GM12891 (cell line): ENCODE data around the gene SLC35E4.

Experiments
- DNase-seq: peaks from one replicate; pipeline ENCODE4 v3.0.0; 2011; ENCODE audit warnings: low spot score; ENCODE audit not compliant: insufficient read length
- FAIRE-seq: peaks from 2 replicates; lab custom pipeline; 2011; peaks lifted over from hg19 to GRCh38; lab: Jason Lieb, UNC
- PAX5 ChIP-seq: IDR thresholded peaks from 2 replicates; pipeline ENCODE4 v1.6.1; 2011; ENCODE audit warnings: low read length, moderate library complexity, mild to moderate bottlenecking; ENCODE audit not compliant: insufficient read depth, severe bottlenecking
- POLR2A ChIP-seq: IDR thresholded peaks from 2 replicates; pipeline ENCODE4 v1.6.1; 2011; ENCODE audit warnings: low read depth, low read length, control low read depth
- POLR2AphosphoS5 ChIP-seq: IDR thresholded peaks from 2 replicates; pipeline ENCODE4 v1.6.1; 2011; ENCODE audit warnings: low read depth, low read length, control low read depth
- POU2F2 ChIP-seq: IDR thresholded peaks from 2 replicates; pipeline ENCODE4 v1.6.1; 2011; ENCODE audit warnings: low read depth, mild to moderate bottlenecking, control low read depth, low read length, moderate library complexity
- SPI1 ChIP-seq: IDR thresholded peaks from 2 replicates; pipeline ENCODE4 v1.6.1; 2011; ENCODE audit warnings: low read depth, low read length, control low read depth
- TAF1 ChIP-seq: IDR thresholded peaks from 2 replicates; pipeline ENCODE4 v1.6.1; 2011; ENCODE audit warnings: low read depth, low read length, control low read depth

SLC35E4 gene

GRCh38 chr22:30634471-30635233 is 929 bp upstream of the SLC35E4 start:
- DNase-seq = peak; percentile 93
- FAIRE-seq = peak; percentile 96
- no peak for TF ChIP-seq PAX5
- TF ChIP-seq POU2F2 = no peak
- TF ChIP-seq TAF1 = no peak
- 0 out of 2 replicates have a peak, but pooled peaks have one; percentile 32 for TF ChIP-seq SPI1

GRCh38 chr22:30636226-30637077 is 871 bp downstream of the SLC35E4 start:
- no peak for TF ChIP-seq PAX5
- TF ChIP-seq SPI1 = no peak
- no peak for TF ChIP-seq POLR2AphosphoS5
- TF ChIP-seq POLR2A = no peak

GRCh38 chr22:30637701-30638114 is 2.1 kb downstream of the SLC35E4 start:
- TF ChIP-seq POLR2A (no peak), TAF1 (no peak), POU2F2 (no peak), PAX5 (no peak), SPI1 (no peak), POLR2AphosphoS5 (no peak)
- DNase-seq = no peak
- no peak for FAIRE-seq

More at GRCh38 chr22:30636226-30637077, 871 bp downstream of the SLC35E4 start:
- FAIRE-seq (peak; percentile 45), DNase-seq (no peak)

GRCh38 chr22:30640361-30640760 is 4.8 kb downstream of the SLC35E4 start:
- FAIRE-seq (no peak), DNase-seq (no peak)
- TF ChIP-seq POU2F2 = no peak
- TF ChIP-seq POLR2AphosphoS5 = no peak
- no peak for TF ChIP-seq POLR2A
- no peak for TF ChIP-seq PAX5
- TF ChIP-seq SPI1 = no peak
- TF ChIP-seq TAF1 = no peak

- TF ChIP-seq POLR2AphosphoS5 (no peak), TAF1 (no peak), SPI1 (no peak), POLR2A (no peak), POU2F2 (no peak), PAX5 (no peak)
These were observed 5.4 kb downstream of the SLC35E4 start for GRCh38 chr22:30640839-30641430.

GRCh38 chr22:30643055-30643875 is 7.7 kb downstream of the SLC35E4 start:
- TF ChIP-seq POLR2AphosphoS5 = no peak
- no peak for TF ChIP-seq PAX5
- TF ChIP-seq POU2F2 = no peak
- no peak for TF ChIP-seq SPI1
- no peak for TF ChIP-seq POLR2A
- no peak for TF ChIP-seq TAF1
- DNase-seq = no peak
- no peak for FAIRE-seq

More at GRCh38 chr22:30640839-30641430, 5.4 kb downstream of the SLC35E4 start:
- FAIRE-seq = no peak
- no peak for DNase-seq

GRCh38 chr22:30646518-30647160 is 11.1 kb downstream of the SLC35E4 start:
- TF ChIP-seq TAF1 (no peak), SPI1 (no peak), POLR2AphosphoS5 (no peak), POU2F2 (no peak), POLR2A (no peak), PAX5 (no peak)
- FAIRE-seq (no peak), DNase-seq (no peak)

GRCh38 chr22:30647536-30647935 is 12.0 kb downstream of the SLC35E4 start:
- TF ChIP-seq PAX5 (no peak), SPI1 (no peak), TAF1 (no peak)
- no peak for FAIRE-seq
- DNase-seq = no peak

GRCh38 chr22:30648825-30649224 is 13.2 kb downstream of the SLC35E4 start:
- TF ChIP-seq TAF1 = no peak
- no peak for TF ChIP-seq POLR2A
- TF ChIP-seq POLR2AphosphoS5 = no peak
- no peak for TF ChIP-seq SPI1
- no peak for TF ChIP-seq PAX5
- no peak for TF ChIP-seq POU2F2
- DNase-seq (no peak), FAIRE-seq (no peak)
